Inflammatory macrophage treated with lipopolysaccharide for 4 hours (primary cell): Measurements from ENCODE around the gene CHRNB4.
A peak's percentile ranks its signal among the peaks of the same experiment; 100 is the strongest.

Experiments used
- DNase-seq: peaks from one replicate; pipeline ENCODE4 v3.0.0-alpha.2; 2020

The CHRNB4 gene

DNA sequence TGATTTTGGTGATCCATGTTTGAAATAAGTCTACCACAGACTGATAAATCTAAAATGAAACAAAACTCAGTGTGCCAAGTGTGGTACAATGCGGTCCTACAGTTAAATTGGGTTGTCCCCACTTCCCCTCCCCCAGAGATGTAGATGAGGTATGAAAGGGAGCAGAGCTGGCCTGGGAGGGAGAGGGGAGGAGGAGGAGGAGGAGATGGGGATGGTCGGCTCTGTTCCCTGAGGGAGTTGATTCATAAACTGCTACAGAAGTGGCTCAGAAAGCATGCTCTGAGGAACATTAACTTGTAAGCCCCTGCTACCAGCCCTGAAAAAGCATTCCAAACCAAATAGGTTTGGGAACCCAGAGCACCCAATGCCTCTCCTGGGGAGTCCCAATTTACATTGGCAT lies 28.0 kb upstream of the CHRNB4 start:
- no peak for DNase-seq

- no peak for DNase-seq
These were observed 26.7 kb upstream of the CHRNB4 start for GRCh38 chr15:78667578-78668236.

DNA sequence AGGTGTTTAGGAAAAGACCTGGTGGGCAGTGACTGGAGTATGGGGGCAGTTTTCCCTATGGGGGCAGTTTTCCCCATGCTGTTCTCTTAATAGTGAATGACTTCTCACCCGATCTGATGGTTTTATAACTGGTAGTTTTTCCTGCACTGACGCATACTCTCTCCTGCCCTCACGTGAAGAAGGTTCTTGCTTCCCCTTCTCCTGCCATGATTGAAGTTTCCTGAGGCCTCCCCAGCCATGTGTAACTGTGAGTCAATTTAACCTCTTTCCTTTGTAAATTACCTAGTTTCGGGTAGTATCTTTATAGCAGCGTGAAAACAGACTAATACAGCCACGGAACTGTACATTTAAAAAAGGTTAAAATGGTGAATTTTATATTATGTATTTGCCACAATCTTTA lies 25.0 kb upstream of the CHRNB4 start:
- no peak for DNase-seq

DNA sequence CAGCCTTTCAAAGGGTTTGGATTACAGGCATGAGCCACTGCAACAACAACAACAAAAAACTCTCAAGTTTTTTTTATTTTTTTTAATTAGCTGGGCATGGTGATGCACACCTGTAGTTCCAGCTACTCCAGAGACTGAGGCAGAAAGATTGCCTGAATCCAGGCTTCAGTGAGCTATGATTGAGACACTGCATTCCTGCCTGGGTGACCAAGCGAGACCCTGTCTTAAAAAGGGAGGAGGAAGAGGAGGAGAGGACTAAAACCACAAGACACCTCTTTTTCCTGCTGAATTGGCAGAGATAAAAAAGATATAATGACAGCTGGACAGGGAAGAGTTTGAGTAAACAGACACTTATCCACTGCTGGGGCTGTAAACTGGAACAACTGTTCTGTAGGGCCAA lies 22.7 kb upstream of the CHRNB4 start:
- DNase-seq = no peak

DNA sequence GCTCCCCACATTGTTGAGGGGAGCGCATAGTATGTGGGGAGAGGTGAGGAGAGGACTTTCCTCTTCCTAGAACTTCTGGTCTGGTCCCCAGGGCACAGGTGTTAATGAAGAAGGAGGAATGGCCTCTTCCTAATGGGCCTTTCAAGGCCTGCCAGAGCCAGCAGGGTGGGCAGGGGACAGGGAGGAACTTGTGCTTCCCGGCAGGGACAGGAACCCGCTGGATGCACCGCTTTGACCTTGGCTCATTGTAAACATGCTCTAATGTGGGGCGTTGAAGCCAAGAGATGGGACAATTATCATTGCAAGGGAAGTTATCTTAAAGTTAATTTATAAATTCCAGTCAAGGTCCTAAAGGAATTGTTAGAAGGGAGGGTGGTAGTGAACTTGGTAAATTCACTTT lies 21.0 kb upstream of the CHRNB4 start:
- no peak for DNase-seq

DNA sequence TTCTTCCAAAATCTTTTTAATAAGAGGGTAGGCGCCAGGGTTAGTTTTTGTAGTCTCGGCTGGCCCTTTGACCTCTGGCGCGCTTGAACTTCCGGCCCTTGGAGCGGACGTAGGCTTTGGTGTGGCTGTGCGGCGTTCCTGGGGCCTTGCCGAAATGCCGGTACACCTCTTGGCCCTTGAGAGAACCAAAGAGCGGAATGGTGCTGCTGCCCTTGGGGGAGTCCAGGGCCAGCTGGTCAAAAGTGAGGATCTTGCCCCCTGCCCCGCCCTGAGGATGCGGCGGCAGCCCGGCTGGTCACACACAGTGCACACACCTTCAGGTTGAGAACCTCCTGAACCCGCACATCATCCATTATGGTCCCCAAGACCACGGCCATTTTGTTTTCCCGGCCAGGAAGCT lies 20.0 kb upstream of the CHRNB4 start:
- DNase-seq = no peak

DNA sequence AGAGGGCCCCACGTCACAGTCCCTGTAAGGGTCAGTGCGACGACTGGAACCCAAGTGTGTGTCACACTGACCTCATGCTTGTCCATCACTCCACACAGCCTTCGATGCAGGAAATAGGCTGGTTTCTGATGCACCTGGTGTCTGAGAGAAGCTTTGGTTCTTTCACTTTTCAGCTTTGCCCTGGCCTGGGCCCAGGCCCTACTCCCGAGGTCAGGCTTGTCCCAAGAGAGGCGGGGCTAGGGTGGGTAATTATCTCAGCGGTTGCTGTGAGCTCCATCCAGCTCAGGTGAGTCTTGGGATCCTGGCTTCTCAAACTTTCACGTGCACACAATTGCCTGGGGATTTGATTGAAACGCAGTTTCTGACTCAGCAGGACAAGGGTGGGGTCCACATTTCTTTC lies 19.6 kb upstream of the CHRNB4 start:
- no peak for DNase-seq

DNA sequence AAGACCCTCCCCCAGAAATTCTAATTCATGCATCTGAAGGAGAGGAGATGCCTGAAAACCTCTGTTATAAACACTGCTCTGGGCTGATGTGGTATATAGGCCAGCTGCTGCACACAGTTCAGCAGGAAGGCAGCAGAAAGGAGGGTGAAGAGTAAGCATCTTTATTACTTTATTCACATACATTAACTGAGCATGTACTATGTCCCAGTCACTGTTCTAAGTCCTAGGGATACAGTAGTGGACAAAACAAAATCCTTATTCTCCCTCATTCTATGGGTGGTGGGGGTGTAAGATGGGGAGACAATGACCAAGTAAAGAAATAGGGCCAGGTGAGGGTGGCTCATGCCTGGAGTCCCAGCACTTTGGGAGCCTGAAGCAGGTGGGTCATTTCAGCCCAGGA lies 17.8 kb upstream of the CHRNB4 start:
- no peak for DNase-seq

DNA sequence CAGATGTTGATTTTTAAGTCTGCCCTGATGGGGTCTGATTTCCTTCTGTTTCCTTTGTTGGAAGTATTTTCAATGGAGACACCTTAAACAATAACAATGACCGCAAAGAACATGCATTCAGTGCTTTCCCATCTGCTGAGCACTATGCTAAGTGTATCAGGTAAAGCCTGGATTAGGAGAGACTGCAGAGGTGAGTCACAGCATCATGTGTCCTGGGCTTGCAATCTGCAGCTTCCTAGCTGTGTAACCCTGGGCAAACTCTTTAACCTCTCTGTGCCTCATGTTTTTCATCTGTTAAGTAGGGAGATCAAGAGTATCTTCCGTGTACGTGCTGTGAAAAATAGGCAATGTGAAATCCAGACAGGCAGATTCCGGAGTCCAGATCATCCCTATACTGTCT lies 13.3 kb upstream of the CHRNB4 start:
- DNase-seq = no peak

GRCh38 chr15:78651930-78652615 lies 11.1 kb upstream of the CHRNB4 start:
- DNase-seq = no peak

DNA sequence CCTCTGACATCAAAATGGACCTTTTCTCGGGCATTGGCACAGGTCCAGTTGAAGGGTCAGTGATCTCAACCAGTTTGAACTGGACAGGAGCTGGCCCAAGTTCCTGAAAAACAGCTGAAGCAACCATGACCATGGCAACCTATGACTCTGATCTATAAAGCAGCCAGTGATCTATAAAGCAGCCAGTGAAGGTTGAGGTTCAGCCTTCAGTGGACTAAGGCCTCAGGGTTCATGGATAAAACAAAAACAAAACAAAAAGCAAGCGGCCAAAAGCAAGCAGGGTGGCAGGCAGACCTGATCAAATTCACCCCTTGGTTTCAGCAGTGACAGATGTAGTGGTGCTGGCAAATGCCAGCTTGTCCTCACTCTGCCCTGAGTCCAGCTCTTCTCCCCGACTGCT lies 10.0 kb upstream of the CHRNB4 start:
- no peak for DNase-seq

- no peak for DNase-seq
These were observed 9.0 kb upstream of the CHRNB4 start for GRCh38 chr15:78650022-78650421.

- no peak for DNase-seq
These were observed 4.0 kb upstream of the CHRNB4 start for GRCh38 chr15:78645009-78645408.

GRCh38 chr15:78642331-78642730 lies 1.3 kb upstream of the CHRNB4 start:
- DNase-seq = no peak

GRCh38 chr15:78641749-78642275 lies 802 bp upstream of the CHRNB4 start:
- no peak for DNase-seq

- DNase-seq = no peak
These were observed 396 bp downstream of the CHRNB4 start for GRCh38 chr15:78640527-78641101.

DNA sequence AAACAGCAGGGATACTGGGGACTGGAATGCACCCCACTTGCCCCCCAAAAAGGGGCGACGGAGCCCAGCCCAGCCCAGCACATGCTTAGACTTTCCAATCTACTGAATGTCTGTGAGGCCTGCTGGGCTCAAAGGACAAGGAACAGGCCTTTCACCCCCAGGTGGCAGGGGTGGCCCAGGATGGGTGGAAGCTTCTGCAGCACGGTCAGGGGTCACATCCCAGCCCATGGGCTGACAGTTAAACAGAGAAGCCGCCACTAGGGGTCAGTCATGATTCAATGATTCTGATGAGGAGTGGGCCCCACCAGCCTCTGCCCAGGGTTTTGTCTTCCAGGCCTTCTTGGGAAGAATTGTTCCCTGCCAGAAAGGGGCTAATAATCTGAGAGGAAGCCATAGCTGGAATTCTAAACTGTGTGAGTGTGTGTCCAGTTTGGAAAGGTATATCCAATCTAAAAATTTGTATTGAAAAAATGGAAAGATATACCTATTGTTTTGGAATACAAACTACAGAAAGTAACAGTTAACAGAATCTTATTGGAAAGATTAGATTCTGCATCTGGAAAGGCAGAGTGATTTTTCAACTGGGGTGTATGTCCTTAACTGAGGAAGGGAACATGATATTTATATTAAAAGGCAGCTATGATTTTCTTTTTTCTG lies 2.2 kb downstream of the CHRNB4 start:
- DNase-seq = peak; percentile 56

DNA sequence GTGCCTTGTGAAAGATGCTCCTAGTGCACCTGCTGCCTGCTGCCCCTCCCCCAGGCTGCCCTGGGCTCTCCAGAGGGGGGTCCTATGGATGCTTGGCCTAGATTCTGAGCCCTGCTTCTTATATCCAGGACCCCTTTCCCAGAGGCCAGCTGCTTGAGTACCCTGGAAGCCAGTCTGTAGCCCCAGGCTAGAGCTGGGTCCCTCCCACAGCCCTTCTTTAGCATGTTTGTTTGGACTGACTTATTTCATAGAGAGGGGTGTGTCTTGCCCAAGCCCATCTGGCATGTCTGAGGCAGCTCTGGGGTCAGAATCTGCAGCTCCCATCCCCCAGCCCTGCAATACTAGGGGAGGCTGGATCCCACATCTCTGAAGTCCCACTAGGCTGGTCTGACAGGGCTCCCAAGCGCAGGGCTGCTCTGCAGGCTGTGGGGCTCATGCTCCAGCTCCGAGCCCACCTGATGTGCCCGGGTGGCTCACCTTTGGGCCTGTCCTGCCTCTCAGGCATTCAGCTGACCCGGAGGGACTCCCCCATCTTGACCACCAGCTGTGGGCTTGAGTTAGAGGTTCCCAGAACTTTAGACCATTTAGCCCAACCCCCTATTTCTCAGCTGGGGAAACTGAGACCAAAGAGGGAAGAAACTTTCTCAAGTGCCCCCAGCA lies 3.1 kb downstream of the CHRNB4 start:
- no peak for DNase-seq

GRCh38 chr15:78636378-78636859 lies 4.6 kb downstream of the CHRNB4 start:
- DNase-seq = no peak

DNA sequence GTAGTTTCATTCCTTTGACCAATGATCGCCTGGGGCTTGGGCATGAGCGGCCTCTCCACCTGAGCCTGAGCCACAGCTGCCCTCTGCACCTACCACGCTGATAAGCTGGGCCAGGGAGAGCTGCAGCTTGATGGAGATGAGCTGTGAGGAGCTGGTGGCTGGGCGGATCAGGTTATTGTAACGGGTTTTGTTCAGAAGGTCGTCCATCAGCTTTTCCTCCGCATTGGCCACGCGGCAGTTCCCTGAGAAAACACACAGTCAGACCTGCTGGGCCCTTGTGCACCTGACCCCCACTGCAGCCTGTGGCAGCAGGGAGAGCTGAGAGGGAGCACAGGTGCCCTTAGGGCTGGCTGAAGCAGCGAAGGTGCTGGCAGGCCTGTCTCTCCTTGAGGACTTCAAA lies 5.7 kb downstream of the CHRNB4 start:
- DNase-seq = no peak

DNA sequence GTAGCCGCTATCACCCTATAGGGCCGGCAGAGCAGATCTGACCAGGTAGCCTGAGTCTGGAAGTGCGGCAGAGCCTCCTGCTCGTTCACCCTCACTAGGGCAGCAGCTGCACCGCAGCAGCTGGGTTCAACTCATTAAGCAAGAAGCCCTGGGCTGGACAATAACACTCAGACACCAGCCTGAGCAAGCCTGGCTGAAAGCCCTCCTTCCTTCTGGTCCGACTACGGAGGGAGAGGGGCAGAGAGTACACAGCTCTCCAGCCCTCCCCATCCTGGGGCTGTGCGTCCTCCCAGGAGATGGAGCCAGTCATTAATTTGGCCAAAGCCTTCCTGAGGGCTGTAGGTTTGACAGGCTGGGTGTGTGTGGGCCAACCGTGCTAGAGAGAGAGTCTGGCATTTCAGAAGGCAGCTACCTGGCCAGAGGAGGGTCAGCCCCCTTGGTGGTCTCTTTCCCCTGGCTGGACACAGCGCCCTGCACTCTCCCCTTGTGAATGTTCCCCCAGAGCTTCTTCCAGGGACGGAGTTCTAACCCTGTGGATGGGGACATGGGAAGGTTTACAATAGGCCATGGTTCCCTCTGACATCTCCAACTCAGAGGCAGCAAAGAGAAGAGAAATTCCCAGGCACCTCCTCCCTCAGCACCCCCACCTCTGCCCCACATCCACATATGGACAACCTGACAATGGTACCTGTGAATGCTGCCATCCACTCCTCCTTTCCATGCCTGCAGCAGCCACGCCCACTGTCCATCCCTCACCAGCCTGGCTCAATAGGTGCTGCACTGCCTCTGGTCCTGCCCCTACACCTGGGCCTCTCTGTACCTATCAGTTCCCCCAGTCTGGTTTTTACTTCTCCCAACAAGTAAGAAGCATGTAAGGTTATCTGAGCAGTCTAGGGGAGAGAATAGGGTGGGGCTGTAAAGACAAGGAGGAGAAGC lies 6.5 kb downstream of the CHRNB4 start:
- DNase-seq = no peak

- DNase-seq = no peak
These were observed 7.7 kb downstream of the CHRNB4 start for GRCh38 chr15:78633348-78633747.
